DMS79 treated with DMSO at 0.1 percent for 48 hours (cell line): Measurements from ENCODE around the gene SCMH1.
"Not testable (repeated sequence)": the region's sequence is repeated elsewhere in the genome, so short reads cannot be mapped to it uniquely, and the experiment has no call there.

Experiments
- DNase-seq: peaks from one replicate; lab custom pipeline; 2025; lab: John Stamatoyannopoulos, UW

The SCMH1 gene

DNA sequence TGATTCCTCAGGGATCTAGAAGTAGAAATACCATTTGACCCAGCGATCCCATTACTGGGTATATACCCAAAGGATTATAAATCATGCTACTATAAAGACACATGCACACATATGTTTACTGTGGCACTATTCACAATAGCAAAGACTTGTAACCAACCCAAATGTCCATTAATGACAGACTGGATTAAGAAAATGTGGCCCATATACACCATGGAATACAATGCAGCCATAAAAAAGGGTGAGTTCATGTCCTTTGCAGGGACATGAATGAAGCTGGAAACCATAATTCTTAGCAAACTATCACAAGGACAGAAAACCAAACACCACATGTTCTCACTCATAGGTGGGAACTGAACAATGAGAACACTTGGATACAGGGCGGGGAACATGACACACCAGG lies 30.5 kb downstream of the SCMH1 start:
- not testable (repeated sequence) for DNase-seq

DNA sequence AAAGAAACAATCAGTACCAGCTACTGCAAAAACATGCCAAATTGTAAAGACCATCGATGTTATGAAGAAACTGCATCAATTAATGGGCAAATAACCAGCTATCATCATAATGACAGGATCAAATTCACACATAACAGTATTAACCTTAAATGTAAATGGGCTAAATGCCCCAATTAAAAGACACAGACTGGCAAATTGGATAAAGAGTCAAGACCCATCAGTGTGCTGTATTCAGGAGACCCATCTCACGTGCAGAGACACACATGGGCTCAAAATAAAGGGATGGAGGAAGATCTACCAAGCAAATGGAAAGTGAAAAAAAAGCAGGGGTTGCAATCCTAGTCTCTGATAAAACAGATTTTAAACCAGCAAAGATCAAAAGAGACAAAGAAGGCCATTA lies 35.1 kb downstream of the SCMH1 start:
- not testable (repeated sequence) for DNase-seq

DNA sequence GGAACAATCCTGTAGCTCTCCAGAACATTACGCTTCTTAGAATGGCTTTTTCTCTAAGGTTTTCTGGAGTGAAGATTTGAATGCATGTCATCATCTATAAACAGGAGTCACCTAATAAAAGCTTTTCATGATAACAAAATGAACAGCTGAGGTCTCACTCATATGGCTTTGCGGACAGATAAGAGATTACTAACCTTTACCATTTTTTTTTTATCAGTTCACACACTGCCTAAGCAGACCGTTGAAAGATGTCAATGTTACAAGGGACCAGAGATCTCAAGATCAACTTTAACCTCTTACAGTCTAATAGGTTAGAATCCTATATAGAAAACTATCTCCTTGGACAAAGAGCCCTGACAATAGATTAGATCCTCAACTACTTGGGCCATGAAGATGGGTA lies 41.4 kb downstream of the SCMH1 start:
- no peak for DNase-seq

DNA sequence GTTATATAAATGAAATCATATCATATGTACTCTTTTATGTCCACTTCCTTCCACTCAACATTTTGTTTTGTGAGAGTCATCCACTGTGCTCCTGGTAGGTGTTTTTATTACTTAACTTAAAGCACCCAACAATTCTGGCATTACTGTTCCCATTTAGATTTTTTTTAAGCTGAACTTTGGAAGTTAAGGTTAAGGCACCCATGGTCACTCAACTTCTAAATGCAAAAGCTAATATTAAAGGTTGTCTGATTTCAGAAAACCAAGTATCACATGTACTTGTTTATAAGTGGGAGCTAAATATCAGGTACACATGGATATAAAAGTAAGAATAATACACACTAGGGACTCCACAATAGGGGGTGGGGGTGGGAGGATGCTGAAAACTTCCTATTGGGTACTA lies 42.7 kb downstream of the SCMH1 start:
- DNase-seq = no peak

DNA sequence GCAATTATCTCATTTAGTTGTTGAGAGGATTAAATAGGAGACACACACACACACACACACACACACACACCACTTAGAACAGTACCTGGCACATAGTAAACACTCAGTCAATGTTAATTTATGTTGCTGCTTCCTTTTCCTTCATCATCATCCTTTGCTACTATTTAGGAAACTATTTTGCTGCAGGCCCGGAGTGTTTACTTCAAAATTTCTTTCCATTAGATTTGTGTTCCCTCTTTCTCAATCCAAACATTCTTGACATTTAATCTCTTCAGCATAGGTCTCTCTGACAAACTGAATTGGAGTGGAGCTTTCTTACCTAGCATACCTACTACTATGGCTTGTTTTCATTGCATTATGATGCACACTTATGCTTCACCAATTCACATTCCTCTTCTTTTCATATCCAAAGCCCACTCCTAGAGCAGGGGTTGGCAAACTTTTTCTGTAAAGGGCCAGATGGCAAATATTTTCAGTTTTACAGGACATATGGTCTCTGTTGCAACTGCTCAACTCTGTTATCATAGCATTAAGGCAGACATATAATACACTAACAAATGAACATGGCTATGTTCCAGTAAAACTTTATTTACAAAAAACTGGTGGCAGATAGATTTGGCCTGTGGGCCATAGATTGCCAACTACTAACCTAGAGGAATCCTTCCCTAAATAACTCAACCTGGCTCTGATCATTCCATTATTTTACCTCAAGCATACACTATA lies 49.5 kb downstream of the SCMH1 start:
- no peak for DNase-seq

DNA sequence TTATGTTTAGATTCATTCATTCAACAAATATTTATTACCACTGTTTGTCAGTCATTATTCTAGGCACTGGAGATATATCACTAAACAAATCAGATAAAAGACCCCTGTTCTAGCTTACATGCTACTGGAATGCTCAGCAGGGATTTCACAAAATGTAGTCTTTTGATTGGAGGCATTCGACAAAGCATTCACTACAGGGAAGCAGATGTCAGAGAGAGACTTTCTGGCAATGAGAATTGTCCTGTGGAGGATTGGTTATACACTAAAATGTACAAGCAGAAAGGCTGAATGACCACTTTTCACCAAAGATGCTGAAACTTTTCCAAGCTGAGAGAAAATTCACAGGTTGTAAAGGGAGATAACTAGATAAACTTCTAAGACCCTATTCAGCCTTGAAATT lies 57.7 kb downstream of the SCMH1 start:
- no peak for DNase-seq

DNA sequence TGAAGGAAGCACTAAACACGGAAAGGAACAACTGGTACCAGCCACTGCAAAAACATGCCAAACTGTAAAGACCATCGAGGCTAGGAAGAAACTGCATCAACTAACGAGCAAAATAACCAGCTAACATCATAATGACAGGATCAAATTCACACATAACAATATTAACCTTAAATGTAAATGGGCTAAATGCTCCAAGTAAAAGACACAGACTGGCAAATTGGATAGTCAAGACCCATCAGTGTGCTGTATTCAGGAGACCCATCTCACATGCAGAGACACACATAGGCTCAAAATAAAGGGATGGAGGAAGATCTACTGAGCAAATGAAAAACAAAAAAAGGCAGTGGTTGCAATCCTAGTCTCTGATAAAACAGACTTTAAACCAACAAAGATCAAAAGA lies 63.9 kb downstream of the SCMH1 start:
- DNase-seq = not testable (repeated sequence)

DNA sequence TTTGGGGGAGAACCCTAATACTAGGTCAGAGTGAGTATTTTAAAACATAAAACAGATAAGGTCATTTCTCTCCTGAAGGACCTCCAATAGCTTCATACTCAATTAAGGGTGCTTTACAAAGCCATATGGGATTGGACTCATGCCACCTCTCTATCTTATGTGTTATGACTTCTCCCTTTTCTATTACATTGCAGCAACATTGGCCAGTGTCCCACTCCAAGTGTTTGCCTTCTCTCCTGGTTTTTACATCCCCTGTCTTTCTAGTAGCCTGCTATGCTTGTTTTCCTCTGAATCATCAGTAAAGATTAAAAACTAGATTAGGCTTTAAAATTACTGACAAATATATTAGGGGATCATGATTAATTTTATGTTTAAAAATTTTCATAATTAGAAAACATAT lies 66.6 kb downstream of the SCMH1 start:
- peak; percentile 40 for DNase-seq

DNA sequence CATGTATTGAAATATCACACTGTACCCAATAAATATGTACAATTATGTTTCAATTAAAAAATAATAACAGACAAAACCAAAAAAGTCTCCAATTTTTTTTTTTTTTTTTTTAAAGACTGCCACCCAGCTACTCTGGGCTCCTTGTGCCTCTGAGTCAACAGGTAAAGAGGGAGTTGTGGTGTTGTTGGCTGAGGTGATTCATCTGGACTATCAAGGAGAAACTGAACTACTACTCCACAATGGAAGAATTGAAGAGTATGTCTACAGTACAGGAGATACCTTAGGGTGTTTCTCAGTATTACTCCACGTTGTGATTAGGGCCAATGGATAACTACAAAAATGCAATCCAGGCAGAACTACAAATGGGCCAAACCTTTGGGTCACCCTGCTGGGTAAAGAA lies 67.9 kb downstream of the SCMH1 start:
- DNase-seq = no peak

DNA sequence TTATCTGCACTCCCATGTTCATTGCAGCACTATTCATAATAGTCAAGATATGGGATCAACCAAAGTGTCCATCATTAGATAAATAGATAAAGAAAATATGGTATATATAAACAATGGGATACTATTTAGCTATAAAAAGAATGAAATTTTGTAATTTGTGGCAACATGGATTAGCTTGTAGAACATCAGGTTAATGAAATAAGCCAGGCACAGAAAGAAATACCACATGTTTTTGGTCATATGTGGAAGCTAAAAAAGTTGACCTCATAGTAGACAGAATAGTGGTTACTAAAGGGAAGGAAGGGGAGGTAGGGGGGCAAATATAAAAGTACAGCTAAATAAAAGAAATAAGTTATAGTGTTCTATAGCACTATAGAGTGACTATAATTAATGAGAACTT lies 68.5 kb downstream of the SCMH1 start:
- DNase-seq = no peak

DNA sequence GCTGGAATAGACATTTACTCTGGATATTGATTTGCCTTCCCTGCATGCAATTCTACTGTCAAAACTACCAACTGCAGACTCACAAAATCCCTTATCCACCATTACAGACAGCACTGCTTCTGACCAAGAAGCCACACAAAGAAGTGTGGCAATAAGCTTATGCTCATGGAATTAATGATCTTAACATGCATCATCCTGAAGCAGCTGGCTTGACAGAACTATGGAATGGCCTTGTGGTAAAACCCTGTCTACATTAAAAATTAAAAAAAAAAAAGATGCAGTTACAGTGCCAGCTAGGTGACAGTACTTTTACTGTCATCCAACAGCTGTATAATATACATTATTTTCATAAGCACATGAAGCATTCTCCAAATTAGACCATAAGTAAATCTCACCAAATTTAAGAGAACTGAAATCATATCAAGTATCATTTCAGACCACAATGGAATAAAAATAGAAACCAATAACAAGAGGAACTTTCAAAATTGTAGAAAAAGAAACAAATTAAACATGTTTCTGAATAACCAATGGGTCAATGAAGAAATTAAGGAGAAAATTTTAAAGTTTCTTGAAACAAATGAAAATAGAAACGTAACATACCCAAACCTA lies 70.7 kb downstream of the SCMH1 start:
- DNase-seq = no peak

DNA sequence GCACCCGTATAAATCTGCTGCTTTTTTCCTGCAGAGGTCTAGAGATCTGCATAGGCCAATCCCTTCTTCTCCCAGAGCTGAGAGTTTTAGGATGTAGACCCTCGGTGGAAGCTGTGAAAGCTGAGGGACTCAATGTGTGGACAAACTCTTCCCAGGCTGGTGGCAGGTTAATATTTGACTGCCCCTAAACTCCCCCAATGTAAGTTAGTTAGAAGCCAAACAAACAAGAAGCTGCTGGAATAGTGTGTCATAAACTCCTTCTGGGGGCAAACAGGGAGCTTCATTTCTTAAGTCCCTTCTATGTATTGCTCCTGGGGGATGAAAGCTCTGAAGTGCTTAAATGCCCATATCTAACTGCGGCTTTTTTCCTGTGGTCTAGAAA lies 72.3 kb downstream of the SCMH1 start:
- no peak for DNase-seq

DNA sequence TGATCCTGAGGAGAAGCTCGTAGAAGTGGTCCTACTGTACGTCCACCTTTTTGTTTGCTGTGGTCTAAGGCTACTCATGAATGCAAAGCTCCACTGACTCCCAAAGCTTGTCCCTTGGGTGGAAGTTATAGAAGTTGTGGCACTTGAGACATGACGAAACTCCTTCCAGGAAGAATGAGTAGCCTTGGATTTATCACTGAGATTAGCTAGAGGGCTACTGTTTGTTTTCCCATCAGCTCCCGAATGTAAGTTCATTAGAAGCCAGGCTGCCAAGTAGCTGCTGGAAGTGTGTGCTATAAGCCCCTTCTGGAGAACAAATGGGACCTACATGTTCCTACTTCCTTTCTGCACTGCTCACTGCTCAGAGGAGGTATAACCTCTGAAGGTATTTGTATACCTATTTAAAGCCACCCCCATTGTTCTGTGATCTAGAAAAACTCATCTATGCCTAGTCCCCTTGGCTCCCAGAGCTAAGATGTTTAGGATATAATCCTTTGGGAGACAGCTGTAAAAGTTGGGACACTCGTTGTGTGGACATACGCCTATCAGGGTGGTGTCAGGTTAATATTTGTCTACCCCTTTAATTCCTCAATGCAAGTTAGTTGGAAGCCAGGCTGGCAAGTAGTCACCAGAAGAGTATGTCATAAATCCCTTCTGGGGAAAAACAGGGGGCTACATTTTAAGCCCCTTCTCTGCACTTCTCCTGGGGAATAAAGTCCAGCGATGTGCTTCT lies 72.9 kb downstream of the SCMH1 start:
- no peak for DNase-seq

DNA sequence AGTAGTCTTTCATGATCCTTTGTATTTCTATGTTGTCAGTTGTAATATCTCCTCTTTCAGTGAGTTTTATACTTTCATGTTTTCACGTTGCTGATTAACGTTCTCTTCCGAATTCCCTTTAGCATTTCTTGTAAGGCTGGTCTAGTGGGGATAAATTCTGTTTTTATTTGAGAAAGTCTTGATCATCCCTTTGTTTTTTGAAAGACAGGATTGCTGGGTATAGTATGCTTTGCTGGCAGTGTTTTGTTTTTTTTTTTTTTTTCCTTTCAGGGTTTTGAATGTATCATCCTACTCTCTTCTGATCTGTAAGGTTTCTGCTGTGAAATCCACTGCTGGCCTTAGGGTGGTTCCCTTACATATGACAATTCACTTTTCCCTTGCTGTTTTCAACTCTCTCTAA lies 74.4 kb downstream of the SCMH1 start:
- no peak for DNase-seq

DNA sequence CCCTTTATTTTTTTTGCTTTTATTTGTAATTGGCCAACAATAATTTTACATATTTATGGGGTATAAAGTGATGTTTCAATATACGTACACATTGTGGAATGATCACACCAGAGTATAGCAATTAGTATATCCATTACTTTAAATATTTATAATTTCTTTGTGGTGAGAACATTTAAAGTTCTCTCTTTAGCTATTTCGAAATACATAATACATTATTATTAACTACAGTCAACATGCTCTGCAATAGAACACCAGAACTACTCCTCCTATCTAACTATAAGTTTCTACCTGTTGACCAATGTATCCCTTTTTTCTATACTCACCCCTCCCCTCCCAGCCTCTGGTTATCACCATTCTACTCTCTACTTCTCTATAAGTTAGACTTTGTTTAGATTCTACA lies 77.4 kb downstream of the SCMH1 start:
- DNase-seq = no peak

DNA sequence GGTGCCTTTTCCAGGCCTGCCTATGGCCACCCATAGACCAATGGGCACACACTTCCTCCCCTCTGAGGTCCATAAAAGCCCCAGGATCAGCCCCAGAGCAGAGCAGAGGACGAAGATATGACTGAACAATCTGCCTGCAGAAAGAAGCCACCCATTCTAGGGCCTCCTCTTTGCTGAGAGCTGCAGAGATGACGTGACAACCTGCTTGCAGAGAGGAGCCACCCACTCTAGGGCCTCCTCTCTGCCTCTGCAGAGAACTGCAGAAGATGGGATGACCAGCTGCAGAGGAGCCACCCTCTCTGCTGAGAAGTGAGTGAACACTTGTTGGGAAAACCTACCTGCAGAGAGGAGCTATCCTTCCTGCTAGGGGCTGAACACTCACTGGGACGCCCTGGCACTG lies 79.7 kb downstream of the SCMH1 start:
- no peak for DNase-seq

DNA sequence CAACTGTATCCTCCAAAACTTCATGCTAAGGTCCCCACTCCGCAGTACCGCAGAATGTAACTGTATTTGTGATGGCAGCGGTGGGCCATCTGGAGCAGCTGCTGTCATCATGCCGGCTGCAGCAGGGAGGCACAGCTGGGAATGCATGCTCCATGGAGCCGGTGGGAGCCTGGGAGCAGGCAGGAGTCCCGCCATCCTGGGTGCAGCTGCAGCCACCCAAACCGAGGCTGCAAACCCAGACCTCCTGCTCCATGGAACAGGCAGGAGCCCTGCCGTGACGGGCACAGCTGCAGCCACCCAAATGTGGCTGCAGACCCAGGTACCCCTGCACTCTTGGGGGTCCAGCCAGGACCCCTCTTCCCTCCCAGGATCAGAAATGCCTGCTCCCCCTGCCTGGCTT lies 80.3 kb downstream of the SCMH1 start:
- no peak for DNase-seq

DNA sequence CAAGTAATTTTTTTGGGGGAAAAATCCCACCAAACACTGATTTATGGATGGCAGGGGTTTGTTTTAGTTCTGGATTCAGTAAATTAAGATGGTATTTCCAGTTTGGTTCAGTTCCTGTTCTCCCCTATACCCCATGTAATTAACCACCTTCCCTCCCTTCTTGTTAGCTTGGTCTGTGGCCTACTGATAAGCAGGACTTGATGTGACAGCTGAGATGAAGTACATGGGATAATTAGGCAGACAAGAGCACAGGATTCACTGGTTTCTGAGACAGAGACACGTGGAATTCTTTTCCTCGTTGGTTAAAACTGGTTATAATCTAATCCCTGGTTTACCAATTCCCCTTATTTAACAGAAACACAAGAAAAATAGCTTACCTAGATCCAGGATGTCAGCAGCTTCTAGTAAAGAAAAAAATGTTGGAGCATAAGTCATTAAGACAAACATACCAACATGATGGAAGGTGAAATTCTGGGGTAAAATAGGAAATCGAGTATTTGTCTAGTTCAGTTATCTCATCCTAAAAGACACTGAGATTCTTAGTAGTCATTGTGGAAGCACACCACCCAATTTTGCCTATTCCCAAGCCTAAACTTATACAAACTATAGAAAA lies 81.5 kb downstream of the SCMH1 start:
- no peak for DNase-seq

DNA sequence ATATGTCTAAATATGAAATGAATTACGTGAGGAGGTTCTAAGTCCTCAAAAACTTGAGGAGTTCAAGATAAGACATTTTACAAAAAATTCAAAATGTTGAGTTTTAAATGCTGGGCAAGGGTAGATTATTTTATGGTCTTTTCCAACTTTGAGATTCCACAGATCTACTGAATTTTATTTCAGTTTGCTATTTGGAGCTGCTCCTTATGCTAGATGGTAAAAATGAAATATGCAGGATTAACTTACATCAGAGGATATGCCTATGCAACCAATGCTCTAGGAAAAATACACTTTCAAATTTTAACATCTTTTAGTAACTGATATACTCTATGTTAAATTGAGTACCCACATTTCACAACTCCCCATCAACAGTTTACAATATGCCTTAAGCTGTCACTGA lies 83.1 kb downstream of the SCMH1 start:
- DNase-seq = no peak

DNA sequence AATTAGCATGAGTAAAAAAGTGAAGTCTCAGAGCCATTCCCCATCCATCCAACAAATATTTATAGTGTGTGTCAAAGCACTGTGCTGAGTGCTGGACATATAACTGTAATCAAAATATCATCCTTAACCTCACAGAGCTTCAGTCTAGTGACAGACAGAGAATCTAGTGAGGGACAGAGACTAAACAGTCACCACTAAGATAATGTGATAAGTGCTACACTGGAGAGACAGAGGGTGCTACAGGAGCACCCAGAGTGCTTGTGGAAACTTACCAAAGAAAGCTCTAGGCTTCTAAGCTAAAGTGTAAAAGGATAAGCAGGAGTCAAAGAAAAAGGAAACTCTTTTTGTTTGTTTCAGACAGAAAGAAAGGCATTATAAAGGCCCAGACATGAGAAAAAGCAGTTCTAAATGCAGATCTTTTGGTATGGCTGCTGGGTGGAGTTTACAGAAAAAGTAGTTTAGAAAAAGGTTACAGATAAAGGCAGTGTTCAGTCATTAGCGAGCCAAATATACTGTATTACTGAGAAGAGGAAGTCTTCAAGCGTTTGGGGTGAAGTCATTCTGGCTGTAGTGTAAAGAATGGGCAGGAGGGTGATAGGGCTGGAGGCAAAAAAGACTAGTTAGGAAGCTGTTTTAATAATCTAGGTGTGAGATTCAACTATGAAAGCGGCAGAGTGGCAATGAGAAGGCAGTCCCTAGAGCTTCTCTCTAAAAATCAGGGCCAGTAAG lies 83.8 kb downstream of the SCMH1 start:
- DNase-seq = no peak

DNA sequence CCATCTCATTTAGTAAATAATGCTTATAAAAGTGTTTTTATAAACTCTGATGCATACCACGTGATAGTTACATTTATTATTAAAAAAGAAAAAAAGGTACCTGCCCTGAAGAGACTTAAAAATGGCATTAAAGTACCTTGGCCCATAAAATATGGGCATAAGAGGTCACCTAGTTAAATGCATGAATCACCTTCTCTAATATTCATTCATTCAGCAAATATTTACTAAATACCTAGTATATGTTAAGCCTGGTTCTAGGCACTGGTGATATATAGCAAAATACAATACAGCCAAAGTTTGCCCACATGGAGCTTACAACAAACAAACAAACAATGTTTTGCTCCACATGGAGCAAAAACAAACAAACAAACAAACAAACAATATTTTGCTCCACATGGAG lies 87.0 kb downstream of the SCMH1 start:
- no peak for DNase-seq

DNA sequence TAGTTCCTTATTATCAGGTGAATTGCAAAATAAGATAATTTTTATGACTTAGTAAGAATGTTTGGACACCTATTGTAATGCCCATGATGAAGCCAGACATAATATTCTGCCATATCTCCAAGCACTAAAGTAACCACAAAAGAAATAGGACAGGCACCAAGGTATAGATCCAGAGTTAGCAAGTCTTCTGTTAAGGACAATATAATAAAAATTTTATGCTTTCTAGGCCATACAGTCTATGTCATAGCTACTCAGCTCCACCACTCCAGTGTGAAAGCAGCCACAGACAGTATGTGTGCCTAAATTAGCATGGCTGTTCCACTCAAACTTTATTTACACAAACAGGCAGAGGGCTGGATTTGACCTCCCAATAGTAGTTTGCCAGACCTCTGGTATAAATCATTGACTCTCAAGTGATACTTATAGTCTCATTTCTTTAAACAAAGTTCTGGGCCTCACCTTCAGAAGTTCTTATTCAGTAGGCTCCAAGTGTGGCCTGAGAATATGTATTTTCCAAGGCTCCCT lies 88.3 kb downstream of the SCMH1 start:
- DNase-seq = peak; percentile 11
